Activated CD8-positive, alpha-beta memory T cell treated with anti-CD3 and anti-CD28 coated beads, Interleukin-2, amount 50 U/mL, for 1 hour (primary cell): ENCODE measurements around the gene FAM53B.

Experiments used
- DNase-seq: peaks from one replicate; pipeline ENCODE4 v3.0.0-alpha.2; 2020; ENCODE audit errors: extremely low read depth

The FAM53B gene

GRCh38 chr10:124647421-124648130 is 96.6 kb downstream of the FAM53B start:
- no peak for DNase-seq

GRCh38 chr10:124646483-124647352 is 97.5 kb downstream of the FAM53B start:
- DNase-seq, result no peak

- no peak for DNase-seq
Measured at GRCh38 chr10:124645467-124646095, 98.6 kb downstream of the FAM53B start.

- DNase-seq, result no peak
Measured at GRCh38 chr10:124644771-124645415, 99.3 kb downstream of the FAM53B start.

- no peak for DNase-seq
Measured at GRCh38 chr10:124644236-124644635, 99.9 kb downstream of the FAM53B start.

- DNase-seq, result no peak
Measured at GRCh38 chr10:124643330-124644009, 100.7 kb downstream of the FAM53B start.

GRCh38 chr10:124642088-124642710 is 102.0 kb downstream of the FAM53B start:
- DNase-seq, result no peak

GRCh38 chr10:124641282-124642087 is 102.7 kb downstream of the FAM53B start:
- DNase-seq, result no peak

- DNase-seq, result no peak
Measured at GRCh38 chr10:124640538-124641231, 103.5 kb downstream of the FAM53B start.

- DNase-seq, result no peak
Measured at GRCh38 chr10:124640056-124640455, 104.1 kb downstream of the FAM53B start.

- no peak for DNase-seq
Measured at GRCh38 chr10:124639646-124640045, 104.5 kb downstream of the FAM53B start.

GRCh38 chr10:124639206-124639605 is 105.0 kb downstream of the FAM53B start:
- DNase-seq, result no peak

- no peak for DNase-seq
Measured at GRCh38 chr10:124637746-124638145, 106.4 kb downstream of the FAM53B start.

GRCh38 chr10:124637091-124637700 is 107.0 kb downstream of the FAM53B start:
- DNase-seq, result no peak

- DNase-seq, result no peak
Measured at GRCh38 chr10:124636271-124636995, 107.7 kb downstream of the FAM53B start.

GRCh38 chr10:124632566-124632965 is 111.6 kb downstream of the FAM53B start:
- DNase-seq, result no peak

- DNase-seq, result no peak
Measured at GRCh38 chr10:124632064-124632531, 112.1 kb downstream of the FAM53B start.

GRCh38 chr10:124630551-124630950 is 113.6 kb downstream of the FAM53B start:
- no peak for DNase-seq
